GM19452 (cell line): Measurements from ENCODE around the gene NENF.
A peak's percentile ranks its signal among the peaks of the same experiment; 100 is the strongest.
"Not testable (repeated sequence)": the region's sequence is repeated elsewhere in the genome, so short reads cannot be mapped to it uniquely, and the experiment has no call there.

Experiments used
- ATAC-seq: cut with Tn5 transposase; IDR thresholded peaks from one replicate; pipeline ENCODE4 v1.9.1; 2021; ENCODE audit not compliant: unreplicated experiment

Gene NENF

GRCh38 chr1:212479188-212479587, 46.5 kb downstream of the NENF start:
- no peak for ATAC-seq

- not testable (repeated sequence) for ATAC-seq
Observed at GRCh38 chr1:212480711-212481437, 48.2 kb downstream of the NENF start.

DNA sequence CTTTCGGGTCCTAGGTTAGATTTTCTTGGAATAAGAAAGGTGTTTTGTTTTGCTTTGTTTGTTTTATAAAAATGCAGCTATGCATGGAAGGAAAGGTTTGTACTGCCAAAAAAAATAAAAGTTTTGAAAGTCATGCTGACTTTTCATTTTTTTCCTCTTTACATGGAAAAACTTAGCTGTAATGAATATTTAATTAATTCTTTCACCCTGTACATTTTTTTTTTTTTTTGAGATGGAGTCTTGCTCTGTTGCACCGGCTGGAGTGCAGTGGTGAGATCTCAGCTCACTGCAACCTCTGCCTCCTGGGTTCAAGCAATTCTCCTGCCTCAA, 48.7 kb downstream of the NENF start:
- ATAC-seq: no peak

GRCh38 chr1:212482006-212482636, 49.4 kb downstream of the NENF start:
- ATAC-seq: no peak

DNA sequence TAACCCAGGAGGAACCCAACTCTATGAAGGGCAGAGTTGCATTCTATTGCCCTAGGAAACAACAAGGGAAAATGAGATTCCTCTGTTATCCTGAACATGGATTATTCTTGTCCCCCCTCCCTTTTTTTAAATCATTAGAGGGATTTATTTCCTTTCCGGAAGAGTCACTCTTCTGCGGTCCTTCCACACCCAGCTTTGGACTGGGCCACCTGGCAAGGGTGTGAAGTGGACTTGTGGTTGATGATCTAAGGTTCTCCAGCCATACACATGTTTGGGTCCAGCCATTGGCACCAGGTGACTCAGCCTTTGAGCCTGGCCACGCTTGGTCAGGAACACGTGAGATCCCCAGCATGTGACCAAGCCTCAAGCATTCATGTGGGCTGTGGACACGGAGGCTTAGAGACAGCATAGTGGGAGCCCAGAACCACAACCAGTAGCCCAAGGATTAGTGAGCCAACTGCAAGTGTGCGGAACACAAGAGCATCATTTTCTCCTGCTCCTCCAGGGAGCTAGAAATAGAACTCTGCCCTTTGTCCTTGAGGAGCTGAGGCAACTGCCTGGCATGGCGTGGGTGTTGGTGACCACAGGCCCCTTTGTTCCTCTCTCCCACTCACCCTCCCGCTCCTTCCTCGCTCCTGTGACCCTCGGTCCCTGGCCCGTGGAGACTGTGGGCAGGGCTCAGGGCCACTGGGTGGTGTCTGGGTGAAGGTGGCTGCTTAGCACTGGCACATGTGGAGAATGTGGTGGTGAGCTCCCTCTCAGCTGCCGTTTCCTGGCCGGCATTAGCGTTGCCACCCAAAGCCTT, 50.1 kb downstream of the NENF start:
- ATAC-seq: no peak

DNA sequence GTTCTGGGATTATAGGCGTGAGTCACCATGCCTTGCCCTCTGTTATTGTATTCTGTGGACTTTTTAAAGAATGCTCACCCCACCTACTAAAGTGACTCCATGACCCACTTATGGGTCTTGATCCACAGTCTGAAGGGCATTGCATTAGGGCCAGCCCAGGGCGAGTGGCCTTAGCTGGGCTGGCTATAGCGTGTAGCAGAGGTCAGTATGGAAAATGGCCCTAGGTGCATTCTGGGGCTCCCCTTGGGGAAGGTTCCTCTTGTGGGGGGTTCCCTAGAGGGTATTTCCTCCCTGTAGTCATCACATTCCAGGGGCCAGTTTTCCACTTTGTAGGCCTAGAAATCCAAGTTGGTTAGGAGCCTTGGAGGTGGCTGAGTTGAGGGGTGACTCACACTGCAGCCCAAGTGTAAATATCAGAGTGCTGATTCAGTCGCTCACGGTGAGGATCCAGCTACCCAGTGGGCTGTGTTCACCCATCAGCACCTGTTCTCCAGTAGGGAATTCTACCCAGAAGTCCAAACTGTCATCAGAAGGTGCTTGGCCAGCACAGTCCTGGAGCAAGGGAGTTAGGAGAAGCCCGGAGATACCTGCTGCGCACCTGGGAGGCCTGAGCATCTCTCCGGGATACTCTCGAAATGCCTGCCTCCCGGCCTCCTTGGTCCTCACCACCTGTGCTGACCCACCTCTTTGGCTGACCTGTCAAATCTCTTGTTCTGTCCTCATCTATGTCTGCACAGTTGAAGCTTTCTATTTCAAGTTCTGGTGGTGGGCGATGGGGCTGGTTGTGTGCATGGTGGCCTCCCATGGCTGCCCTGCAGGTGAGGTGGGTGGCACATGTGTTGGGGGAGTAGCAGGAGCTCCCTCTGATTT, 52.2 kb downstream of the NENF start:
- no peak for ATAC-seq

GRCh38 chr1:212485571-212485912, 52.8 kb downstream of the NENF start:
- no peak for ATAC-seq

DNA sequence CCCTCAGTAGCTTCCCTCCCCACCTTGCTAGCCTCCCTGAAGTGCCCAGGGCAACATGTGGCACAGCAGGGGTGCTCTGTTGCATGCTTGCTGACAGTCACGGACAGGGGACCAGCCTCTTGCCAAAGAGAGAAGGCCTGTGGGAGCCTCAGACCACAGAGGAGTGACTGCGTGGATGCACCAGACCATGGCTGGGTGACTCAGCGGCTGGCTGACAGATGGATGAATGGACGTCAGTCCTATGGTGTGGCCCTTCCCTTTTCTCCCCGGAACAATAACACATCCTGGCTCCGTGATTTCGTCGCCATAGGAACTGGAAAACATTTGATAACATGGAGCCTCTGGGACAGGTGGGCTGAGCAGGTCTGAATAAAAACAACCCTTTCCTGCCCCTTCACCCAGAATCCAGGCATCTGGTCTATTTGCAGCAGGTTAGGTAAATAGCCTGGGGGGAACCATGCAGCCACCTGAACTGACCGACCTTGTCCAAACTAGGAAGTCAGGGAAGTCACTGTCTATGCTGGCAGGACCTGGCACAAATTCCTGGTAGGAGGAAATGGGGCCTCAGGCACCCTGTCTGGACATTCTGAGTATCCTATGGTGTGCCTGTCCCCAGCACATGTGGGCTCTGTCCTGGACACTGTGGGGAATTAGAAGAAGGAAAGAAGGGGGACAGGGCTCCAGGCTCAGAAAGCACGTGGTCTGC, 53.3 kb downstream of the NENF start:
- no peak for ATAC-seq

DNA sequence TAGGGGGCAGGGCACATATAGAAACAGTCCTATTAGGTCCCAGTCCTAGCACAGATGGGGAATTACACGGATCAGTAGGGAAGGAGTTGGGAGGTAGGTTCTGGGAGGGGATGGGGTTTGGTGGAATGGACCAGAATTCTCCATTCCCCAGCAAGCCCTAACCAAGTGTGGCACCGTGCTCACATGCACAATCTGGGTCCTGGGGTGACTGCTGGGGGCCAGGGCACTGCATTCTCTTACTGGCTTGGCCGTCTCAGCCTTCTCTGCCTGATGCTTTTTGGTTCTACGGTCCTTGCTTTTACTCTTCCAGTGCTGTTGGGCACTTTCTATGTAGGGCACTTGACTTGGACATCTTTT, 53.9 kb downstream of the NENF start:
- ATAC-seq: no peak

DNA sequence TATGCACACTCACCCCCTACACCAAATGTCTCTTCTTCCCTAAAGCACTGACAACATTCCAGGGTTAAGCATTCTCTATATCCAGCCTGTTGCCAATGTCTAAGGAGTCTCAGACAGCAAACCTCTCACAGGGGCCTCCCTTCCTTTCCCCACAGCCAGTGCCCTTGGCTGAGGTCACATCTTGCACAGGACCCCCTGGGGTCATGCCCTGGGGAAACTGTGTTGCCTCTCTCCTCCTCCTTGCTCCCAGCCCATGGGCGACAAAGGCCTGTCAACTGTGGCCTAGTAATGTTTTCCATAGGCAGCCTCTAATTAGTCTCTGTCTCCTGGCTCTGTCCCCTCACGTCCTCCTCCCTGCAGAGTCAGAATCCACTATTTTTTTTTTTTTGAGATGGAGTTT, 54.6 kb downstream of the NENF start:
- ATAC-seq: no peak

- no peak for ATAC-seq
Observed at GRCh38 chr1:212487774-212488435, 55.2 kb downstream of the NENF start.

GRCh38 chr1:212488436-212489283, 55.9 kb downstream of the NENF start:
- peak; percentile 71 for ATAC-seq

DNA sequence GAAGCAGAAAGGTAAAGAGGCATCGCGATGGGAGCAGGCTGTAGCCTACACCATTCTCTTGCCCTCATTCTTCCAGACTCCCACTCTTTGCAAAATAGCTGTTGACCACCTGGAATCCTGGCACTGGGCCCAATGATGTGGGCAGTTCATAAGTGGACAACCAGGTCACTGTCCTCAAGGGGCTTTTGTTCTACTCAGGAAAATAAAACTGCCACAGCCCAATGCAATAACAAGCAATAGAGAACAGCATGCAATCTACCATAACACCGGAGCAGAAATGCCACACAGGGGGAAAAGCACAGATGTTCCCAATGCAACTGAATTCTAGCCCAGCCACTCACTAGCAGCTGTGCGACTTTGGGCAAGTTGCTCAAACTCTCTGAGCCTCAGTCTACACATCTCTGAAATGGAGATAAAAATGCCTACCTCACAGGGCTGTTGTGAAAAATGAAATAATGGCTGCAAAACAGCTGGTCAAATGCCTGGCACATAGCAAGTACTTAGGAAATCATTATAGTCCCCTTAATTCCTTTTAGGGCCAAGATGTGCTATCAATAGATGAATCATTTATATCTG, 56.7 kb downstream of the NENF start:
- ATAC-seq: no peak

- no peak for ATAC-seq
Observed at GRCh38 chr1:212490276-212490675, 57.6 kb downstream of the NENF start.

- no peak for ATAC-seq
Observed at GRCh38 chr1:212491454-212491853, 58.7 kb downstream of the NENF start.
